ENCODE results near the gene SGK2. TPM values are rescaled to one million over a fixed set of nuclear protein-coding genes. Genes with fewer than 3 reads are reported as not detected.
A peak's percentile ranks its signal among the peaks of the same experiment; 100 is the strongest.

SGK2 gene
- polyA plus RNA-seq, 1 of the 3 experiments (the other 2 are of a cell fraction) = 0.21 TPM

DNA sequence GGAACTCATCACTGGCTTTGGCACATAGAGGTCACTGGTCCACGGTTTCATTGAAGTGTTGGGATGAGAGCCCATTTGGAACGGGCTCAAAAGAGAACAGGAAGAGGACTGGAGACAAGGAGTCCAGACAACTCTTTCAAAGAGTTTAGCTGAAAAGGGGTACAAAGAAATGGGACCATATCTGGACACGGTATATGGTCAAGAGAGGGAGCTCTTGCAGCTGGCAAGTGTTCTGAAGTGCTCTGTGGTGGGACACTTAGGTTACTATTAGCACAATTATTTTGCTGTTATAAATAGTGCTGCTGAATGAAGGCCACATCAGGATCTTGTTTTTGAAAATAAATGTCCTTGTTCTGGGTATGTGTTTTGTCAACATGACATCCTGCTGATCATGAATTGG lies 4.6 kb downstream of the SGK2 start:
- TF ChIP-seq YY1 (IDR thresholded peaks at IDR 0.05; ENCODE audit: low read depth) (no peak), RAD21 (IDR thresholded peaks at IDR 0.05; ENCODE audit: low read length) (0 out of 2 replicates have a peak, but pooled peaks have one; percentile 20), FOXJ3 (CRISPR knock-in tag; IDR thresholded peaks at IDR 0.05) (no peak)
- TF ChIP-seq, protein P1, sequence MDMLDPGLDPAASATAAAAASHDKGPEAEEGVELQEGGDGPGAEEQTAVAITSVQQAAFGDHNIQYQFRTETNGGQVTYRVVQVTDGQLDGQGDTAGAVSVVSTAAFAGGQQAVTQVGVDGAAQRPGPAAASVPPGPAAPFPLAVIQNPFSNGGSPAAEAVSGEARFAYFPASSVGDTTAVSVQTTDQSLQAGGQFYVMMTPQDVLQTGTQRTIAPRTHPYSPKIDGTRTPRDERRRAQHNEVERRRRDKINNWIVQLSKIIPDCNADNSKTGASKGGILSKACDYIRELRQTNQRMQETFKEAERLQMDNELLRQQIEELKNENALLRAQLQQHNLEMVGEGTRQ (IDR thresholded peaks at IDR 0.05; ENCODE audit: borderline replicate concordance, low read depth, low read length) = no peak
- TF ChIP-seq, protein P2, sequence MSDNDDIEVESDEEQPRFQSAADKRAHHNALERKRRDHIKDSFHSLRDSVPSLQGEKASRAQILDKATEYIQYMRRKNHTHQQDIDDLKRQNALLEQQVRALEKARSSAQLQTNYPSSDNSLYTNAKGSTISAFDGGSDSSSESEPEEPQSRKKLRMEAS (IDR thresholded peaks at IDR 0.05; ENCODE audit: low read depth) = no peak
- H3K79me2 ChIP-seq (ENCODE audit: insufficient read depth) = no peaks in the 10 kb centered on the region
- ChIA-PET POLR2A (no interaction called here), CTCF (no interaction called here)
- H4K20me1 ChIP-seq (ENCODE audit: insufficient read depth) = no peaks in the 10 kb centered on the region
- DNase-seq = no peak
- no peak overlapping the region for H3K4me2 ChIP-seq
- no peak overlapping the region for H3K4me3 ChIP-seq (ENCODE audit: low read depth in 2 of 2, low read length in 1 of 2)
- no peak overlapping the region for H3K27ac ChIP-seq (ENCODE audit: low read depth in 2 of 2, low read length in 1 of 2)
- no peaks in the 10 kb centered on the region for H3K36me3 ChIP-seq (replicated peaks in 1 of 2; ENCODE audit: control insufficient read depth in 1 of 2, insufficient read depth in 2 of 2, low read length in 1 of 2)
- no peak overlapping the region for H2AFZ ChIP-seq (ENCODE audit: low read depth)
- no peak overlapping the region for H3K9ac ChIP-seq
- H3F3A ChIP-seq (replicated peaks; ENCODE audit: insufficient read depth) = no peaks in the 10 kb centered on the region
- no peaks in the 10 kb centered on the region for H3K9me3 ChIP-seq
- 48% methylated on average over 3 of the region's 3 CpGs for WGBS (ENCODE audit: low lambda C conversion rate)
- H3K9me2 ChIP-seq = no peaks in the 10 kb centered on the region
- peaks cover 2 to 3% of the 10 kb centered on the region in 2 experiments; a peak in 1 of 4 replicates for H3K4me1 ChIP-seq (ENCODE audit: control insufficient read depth in 1 of 2, insufficient read depth in 2 of 2, low read depth in 1 of 2, low read length in 1 of 2)
- H3K27me3 ChIP-seq (ENCODE audit: insufficient read depth) = no peaks in the 10 kb centered on the region

DNA sequence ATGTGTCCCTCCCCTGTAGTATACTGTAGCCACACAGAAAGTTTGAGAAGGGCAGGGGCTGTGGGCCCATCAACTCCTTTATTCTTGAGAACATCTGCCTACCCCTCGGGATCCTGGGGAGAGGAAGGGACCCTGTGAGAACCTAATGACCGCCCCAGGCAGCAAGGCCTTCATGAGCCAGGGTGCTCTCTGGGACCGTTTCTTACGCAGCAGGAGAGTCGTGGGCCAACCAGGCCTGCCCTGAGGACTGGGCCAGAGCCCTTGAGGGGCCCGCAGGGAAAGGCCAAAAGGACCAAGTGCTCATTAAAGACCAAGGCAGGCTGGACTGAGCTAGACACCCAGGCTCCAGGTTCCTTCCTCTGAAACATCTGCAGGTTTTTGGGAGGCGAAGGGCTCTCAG lies 5.2 kb downstream of the SGK2 start:
- CTCF ChIA-PET = no interaction called here
- H3K4me2 ChIP-seq = no peak overlapping the region
- no peak for TF ChIP-seq NRF1 (IDR thresholded peaks at IDR 0.05; ENCODE audit: low read depth, low read length)
- no peaks in the 10 kb centered on the region for H3K27me3 ChIP-seq (ENCODE audit: insufficient read depth)
- H3K36me3 ChIP-seq (replicated peaks in 1 of 2; ENCODE audit: control insufficient read depth in 1 of 2, insufficient read depth in 2 of 2, low read length in 1 of 2) = no peaks in the 10 kb centered on the region
- POLR2A ChIA-PET = no interaction called here
- no peaks in the 10 kb centered on the region for H3F3A ChIP-seq (replicated peaks; ENCODE audit: insufficient read depth)
- no peaks in the 10 kb centered on the region for H3K9me2 ChIP-seq
- DNase-seq = no peak
- no peaks in the 10 kb centered on the region for H3K9me3 ChIP-seq
- WGBS (ENCODE audit: low lambda C conversion rate) = 89% methylated on average over 6 of the region's 7 CpGs
- H3K4me3 ChIP-seq (ENCODE audit: low read depth in 2 of 2, low read length in 1 of 2) = no peak overlapping the region
- H2AFZ ChIP-seq (ENCODE audit: low read depth) = no peak overlapping the region
- no peak overlapping the region for H3K9ac ChIP-seq
- H3K79me2 ChIP-seq (ENCODE audit: insufficient read depth) = no peaks in the 10 kb centered on the region
- peaks cover 0 to 3% of the 10 kb centered on the region in 2 experiments; a peak in 1 of 4 replicates for H3K4me1 ChIP-seq (ENCODE audit: control insufficient read depth in 1 of 2, insufficient read depth in 2 of 2, low read depth in 1 of 2, low read length in 1 of 2)
- H4K20me1 ChIP-seq (ENCODE audit: insufficient read depth) = no peaks in the 10 kb centered on the region
- no peak overlapping the region for H3K27ac ChIP-seq (ENCODE audit: low read depth in 2 of 2, low read length in 1 of 2)

DNA sequence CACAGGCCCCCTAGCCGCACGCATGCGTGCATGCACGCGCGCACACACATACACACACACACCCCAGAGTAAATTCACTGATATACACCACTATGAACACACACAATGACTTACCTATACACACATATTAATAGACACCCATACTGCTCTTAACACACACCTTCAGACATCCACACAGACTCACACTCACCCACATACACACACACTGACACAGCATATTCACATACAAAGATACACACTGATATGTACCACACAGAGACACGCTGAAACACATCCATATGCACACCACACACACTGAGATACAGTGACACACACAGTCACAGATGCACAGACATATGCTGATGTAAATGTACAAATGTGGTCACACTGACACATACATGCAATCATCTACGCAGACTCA lies 5.6 kb downstream of the SGK2 start:
- H3F3A ChIP-seq (replicated peaks; ENCODE audit: insufficient read depth) = no peaks in the 10 kb centered on the region
- no peak for TF ChIP-seq RXRA (IDR thresholded peaks at IDR 0.05; ENCODE audit: borderline replicate concordance, low read depth)
- TF ChIP-seq, protein P3, sequence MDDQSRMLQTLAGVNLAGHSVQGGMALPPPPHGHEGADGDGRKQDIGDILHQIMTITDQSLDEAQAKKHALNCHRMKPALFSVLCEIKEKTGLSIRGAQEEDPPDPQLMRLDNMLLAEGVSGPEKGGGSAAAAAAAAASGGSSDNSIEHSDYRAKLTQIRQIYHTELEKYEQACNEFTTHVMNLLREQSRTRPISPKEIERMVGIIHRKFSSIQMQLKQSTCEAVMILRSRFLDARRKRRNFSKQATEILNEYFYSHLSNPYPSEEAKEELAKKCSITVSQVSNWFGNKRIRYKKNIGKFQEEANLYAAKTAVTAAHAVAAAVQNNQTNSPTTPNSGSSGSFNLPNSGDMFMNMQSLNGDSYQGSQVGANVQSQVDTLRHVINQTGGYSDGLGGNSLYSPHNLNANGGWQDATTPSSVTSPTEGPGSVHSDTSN (IDR thresholded peaks at IDR 0.05) = no peak
- TF ChIP-seq JUND (IDR thresholded peaks at IDR 0.05) = no peak
- no peak for TF ChIP-seq RFX5 (IDR thresholded peaks at IDR 0.05; ENCODE audit: low read length)
- DNase-seq = no peak
- no peaks in the 10 kb centered on the region for H3K27me3 ChIP-seq (ENCODE audit: insufficient read depth)
- no peaks in the 10 kb centered on the region for H3K9me2 ChIP-seq
- H3K36me3 ChIP-seq (replicated peaks in 1 of 2; ENCODE audit: control insufficient read depth in 1 of 2, insufficient read depth in 2 of 2, low read length in 1 of 2) = no peaks in the 10 kb centered on the region
- ChIA-PET CTCF (no interaction called here), POLR2A (no interaction called here)
- no peak overlapping the region for H3K4me2 ChIP-seq
- H3K4me3 ChIP-seq (ENCODE audit: low read depth in 2 of 2, low read length in 1 of 2) = no peak overlapping the region
- H3K9me3 ChIP-seq = no peaks in the 10 kb centered on the region
- WGBS (ENCODE audit: low lambda C conversion rate) = 94% methylated on average over 8 of the region's 8 CpGs
- peaks cover 0 to 3% of the 10 kb centered on the region in 2 experiments; a peak in 1 of 4 replicates for H3K4me1 ChIP-seq (ENCODE audit: control insufficient read depth in 1 of 2, insufficient read depth in 2 of 2, low read depth in 1 of 2, low read length in 1 of 2)
- no peak overlapping the region for H3K9ac ChIP-seq
- no peaks in the 10 kb centered on the region for H3K79me2 ChIP-seq (ENCODE audit: insufficient read depth)
- H2AFZ ChIP-seq (ENCODE audit: low read depth) = no peak overlapping the region
- no peak overlapping the region for H3K27ac ChIP-seq (ENCODE audit: low read depth in 2 of 2, low read length in 1 of 2)
- H4K20me1 ChIP-seq (ENCODE audit: insufficient read depth) = no peaks in the 10 kb centered on the region
